Measurements from ENCODE around the gene BRINP1.

Gene BRINP1

DNA sequence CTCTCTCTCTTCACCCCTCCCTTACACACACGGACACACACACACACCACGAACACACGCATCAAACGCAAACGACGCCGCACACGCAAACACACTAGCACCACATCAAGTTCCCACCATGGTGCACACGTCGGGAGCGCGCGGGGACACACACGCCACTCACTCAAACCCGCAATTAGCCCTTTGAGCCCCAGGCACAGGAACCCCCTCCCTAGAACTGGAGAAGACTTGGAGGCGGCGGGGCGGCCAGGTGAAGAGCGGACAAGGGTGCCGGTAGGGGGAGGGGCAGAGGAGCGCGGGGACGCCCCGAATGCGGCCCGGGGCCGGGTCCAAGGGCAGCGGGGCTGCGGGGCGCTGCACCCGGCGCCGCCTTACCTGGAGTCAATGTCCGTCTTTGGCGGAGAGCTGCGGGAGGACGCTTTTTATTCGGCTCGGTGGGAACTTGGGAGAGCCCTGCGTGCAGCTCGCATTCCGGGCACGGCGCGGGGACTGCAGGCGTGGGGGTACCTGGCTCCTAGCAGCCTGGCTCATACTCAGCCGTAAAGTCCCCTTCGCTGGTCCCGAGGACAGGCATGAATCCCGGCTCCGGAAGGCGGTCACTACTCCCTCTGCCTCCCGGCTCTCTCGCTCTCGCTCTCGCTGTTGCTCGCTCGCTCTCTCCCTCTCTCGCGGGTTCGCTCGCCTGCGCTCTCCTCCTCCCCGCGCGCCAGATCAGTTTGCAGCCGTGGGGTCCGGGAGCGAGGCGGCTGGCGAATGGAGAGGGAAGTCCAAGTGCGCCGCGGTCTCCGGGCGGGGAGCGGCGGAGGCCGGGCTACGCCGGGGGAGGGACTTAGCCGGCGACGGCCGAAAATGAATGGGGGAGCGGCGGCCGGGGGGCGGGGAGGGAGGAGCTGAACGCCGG is at the start of gene BRINP1:
Gene BRINP1 (minus strand): TSS at position 755 of the 901 bp plus-strand sequence. CDS start 56,080 bp downstream, outside the sequence.
- DNase-seq, result no peak

DNA sequence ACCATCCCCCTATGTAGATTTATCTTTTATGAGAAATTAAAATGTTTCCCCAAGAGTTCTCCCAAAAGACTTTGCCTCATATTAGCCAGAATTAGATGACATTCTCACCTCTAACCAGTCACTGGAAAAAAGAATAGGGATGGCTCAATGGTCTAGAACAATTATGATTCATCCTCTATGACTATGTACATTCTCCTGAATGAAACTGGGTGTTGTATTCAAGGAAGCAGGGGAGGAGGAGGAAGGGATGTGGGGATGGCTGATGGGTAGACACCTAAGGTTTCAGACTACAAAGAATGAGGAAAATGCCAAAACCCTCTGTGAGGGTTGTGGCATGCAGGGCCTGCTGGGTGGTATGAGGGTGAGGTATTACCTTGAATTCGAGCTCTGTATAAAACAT is 49.5 kb upstream of the BRINP1 start:
- DNase-seq, result no peak

DNA sequence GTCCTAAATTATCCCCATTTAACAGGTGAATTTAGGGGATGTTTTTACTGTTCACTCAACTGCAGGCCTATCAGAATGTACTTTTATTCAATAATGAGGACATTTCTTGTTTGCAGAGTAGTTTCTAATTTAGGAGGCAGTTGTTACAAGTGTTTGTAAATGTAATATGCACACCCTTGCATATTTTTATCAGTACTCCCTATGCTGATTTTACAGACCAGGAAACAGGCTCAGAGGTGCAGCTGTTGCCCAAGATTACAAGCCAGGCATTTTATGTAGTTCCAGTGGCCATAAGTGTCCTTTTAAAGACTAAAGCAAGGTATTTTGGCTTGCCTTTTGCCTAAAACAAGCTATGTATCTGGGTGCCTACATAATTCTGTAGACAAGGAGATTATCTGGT is 47.6 kb upstream of the BRINP1 start:
- no peak for DNase-seq

GRCh38 chr9:119412399-119412798 is 43.2 kb upstream of the BRINP1 start:
- no peak for DNase-seq

DNA sequence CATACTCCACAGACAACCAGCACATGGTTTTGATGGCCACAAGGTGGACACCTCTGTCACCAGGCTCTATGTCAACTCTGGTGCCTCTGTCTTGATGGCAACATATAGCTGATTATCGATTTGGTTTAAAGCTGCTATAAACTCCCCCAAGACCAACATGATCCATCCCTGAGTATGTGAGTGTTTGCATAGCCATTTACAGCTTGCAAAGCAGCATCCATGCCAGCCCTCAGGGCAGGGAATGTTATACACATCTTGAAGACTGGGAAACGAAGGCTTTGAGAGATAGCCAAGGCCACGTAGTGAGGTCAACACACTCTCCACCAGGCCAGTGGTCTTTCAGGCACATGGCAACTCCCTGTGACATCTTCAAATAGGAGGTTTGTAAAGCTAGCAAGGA is 40.3 kb upstream of the BRINP1 start:
- no peak for DNase-seq

- no peak for DNase-seq
These were observed 31.4 kb upstream of the BRINP1 start for GRCh38 chr9:119400606-119401005.

- no peak for DNase-seq
These were observed 29.1 kb upstream of the BRINP1 start for GRCh38 chr9:119398350-119398749.

DNA sequence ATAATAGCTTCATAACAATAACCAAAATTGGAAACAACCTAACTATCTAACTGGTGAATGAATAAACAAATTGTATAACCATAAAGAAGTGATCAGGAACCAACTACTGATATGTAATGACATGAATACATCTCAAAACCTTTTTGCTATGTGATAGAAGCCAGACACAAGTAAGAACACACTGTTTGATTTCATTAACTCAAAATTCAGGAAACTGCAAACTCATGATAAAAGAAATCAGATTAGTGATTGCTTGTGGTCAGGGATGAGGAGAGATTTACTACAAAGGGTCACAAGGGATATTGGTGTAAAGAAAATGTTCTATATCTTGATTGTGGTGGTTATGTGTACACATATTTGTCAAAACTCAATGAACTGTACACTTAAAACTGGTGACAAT is 22.6 kb upstream of the BRINP1 start:
- no peak for DNase-seq

GRCh38 chr9:119375892-119376291 is 6.7 kb upstream of the BRINP1 start:
- DNase-seq, result peak; percentile 2

- DNase-seq, result no peak
These were observed 3.7 kb upstream of the BRINP1 start for GRCh38 chr9:119372951-119373350.

DNA sequence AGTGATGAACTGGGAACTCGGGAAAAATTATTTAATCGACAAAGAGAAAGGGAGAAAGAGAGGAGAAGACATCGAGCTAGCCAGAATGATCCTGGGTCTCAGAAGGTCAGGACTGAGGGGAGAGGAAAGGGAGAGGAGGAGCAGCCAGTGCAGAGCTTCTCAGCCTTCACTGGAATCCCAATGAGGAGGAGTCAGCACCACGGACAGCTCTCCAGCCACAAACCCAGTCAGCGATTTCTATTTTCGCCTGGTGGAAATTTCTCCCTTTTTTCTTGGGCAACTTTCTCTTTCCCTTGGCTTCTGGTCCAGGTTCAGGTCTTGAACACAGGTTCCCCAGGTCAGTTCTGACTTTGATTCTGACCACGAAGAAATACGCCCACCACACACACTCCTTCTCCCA is 1.6 kb upstream of the BRINP1 start:
- DNase-seq, result peak; percentile 16

DNA sequence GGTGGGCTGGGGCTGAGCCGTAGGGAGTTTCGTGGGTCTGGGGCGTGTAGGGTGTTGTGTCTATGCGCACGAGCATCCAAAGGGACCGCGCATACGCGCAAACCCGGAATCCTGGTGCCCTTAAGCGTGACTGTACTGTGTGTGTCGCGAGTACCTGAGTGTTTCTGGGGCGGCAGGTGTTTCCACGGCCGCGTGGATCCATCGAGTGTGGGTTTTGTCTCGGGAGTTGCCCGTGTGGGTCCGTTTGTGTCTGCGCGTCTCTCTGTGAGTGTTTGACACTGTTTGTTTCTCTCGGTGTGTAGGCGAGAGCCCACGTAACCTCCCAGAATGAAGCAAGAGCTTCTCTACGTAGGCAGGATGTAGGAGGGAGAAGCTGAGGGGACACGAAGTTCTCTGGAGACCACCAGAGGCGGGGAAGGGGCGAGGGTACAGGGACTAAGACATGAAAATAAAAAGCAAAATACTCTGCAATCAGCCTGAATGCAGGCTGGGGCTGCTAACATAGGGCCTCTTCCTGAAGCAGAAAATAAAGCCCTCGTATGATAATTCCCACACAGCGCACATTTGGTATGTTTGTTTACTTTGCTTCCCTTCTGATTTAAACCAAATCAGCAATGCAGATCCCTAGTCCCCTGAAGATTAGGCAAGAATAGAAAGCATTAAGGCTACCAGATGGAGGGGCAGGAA is 588 bp upstream of the BRINP1 start:
- no peak for DNase-seq

GRCh38 chr9:119368179-119368578 is 1.1 kb downstream of the BRINP1 start:
- no peak for DNase-seq

GRCh38 chr9:119367683-119368075 is 1.6 kb downstream of the BRINP1 start:
- no peak for DNase-seq

GRCh38 chr9:119366909-119367682 is 2.1 kb downstream of the BRINP1 start:
- no peak for DNase-seq

GRCh38 chr9:119365291-119366027 is 3.8 kb downstream of the BRINP1 start:
- peak; percentile 18 for DNase-seq

- no peak for DNase-seq
These were observed 9.0 kb downstream of the BRINP1 start for GRCh38 chr9:119360237-119360636.

DNA sequence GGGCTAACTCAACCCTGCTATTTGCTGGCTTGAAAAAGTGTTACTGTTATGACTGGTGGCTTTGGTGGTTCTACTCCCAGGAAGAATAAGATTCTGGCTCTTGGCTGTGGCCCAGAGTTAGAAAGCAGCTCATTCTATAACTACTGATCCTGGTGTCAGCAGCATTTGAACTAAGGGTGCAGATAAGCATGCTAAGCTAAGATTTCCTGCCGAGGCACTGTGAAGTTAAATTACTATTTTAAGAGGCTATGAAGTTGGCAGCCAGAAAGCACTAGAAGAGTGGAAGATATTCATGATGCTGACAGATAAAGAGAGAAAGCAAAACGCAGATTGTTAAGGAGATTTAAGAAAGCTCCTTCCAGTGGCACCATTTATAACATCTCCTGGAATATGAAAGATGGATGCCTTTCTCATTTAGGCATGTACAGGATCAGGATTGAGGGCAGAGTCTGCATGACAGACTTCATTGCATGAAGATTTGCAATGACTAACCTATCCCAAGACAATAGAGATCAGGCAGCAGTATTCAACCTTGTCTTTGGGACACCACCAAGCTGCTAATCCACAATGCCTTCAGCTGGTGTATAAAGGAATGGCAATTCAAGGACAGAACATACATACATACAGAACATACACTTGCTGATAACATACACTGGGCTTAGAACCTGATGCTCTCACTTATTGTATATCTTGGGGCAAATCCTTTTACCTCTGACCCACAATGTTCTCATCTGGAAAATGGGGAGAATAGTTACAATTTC is 11.7 kb downstream of the BRINP1 start:
- no peak for DNase-seq

- DNase-seq, result no peak
These were observed 19.8 kb downstream of the BRINP1 start for GRCh38 chr9:119349351-119349825.

GRCh38 chr9:119343059-119343990 is 25.9 kb downstream of the BRINP1 start:
- DNase-seq, result no peak

DNA sequence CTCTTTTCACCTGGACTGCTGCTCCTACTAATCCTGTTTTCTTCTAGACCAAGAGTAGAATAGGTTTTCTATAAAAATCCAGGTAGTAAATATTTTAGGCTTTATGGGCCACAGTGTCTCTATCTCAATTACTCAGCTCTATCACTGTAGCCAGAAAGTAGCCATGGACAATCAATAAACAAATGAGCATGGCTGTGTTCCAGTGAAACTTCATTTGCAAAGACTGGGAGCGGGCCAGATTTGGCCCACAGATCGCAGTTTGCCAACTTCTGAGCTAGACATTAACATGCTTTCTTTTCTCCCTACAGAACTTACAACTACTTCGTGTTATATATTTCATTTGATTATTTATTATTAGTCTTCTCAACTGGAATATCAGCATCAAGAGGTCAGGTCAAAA is 30.2 kb downstream of the BRINP1 start:
- DNase-seq, result no peak
